OCI-LY3 (cell line): ENCODE measurements around the gene ACSS1.

Experiments used
- CTCF ChIP-seq: fragments of 200-600, 300-600 bp; sonication (generic); IDR thresholded peaks from 2 replicates; pipeline ENCODE4 v1.5.1; 2014; ENCODE audit warnings: antibody characterized with exemption, low read length, low read depth
- EZH2phosphoT487 ChIP-seq: fragments of 200-600 bp; shearing (Covaris generic); IDR thresholded peaks from 2 replicates; pipeline ENCODE4 v1.6.1; 2018; ENCODE audit warnings: antibody characterized with exemption, mixed run types, low read depth

GRCh38 chr20:25077610-25078169 lies 19.8 kb upstream of the ACSS1 start:
- no peak for TF ChIP-seq CTCF
- no peak for TF ChIP-seq EZH2phosphoT487
